HG03039 (cell line): ENCODE data around the gene SLC9B1.
"Not testable (repeated sequence)": the region's sequence is repeated elsewhere in the genome, so short reads cannot be mapped to it uniquely, and the experiment has no call there.

Experiments
- ATAC-seq: cut with Tn5 transposase; IDR thresholded peaks from one replicate; pipeline ENCODE4 v1.9.1; 2021; ENCODE audit warnings: mild to moderate bottlenecking, moderate library complexity; ENCODE audit not compliant: unreplicated experiment

The SLC9B1 gene

DNA sequence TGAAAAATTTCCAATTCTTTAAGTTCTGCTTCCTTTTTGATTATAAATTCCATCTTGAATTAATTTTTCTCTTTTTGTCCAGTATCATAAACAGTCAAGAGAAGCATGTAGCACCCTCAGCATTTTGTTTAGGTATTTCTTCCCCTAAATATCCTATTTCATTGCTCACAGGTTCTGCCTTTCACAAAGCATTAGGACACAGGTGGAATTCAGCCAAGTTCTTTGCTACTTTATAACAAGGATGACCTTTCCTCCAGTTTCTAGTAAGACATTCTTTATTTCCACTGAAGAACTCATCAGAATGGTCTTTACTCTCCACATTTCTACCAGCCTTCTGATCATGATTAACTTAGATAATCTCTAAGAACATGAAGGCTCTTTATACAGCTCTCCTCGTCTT, 7.4 kb downstream of the SLC9B1 start:
- ATAC-seq, result no peak

DNA sequence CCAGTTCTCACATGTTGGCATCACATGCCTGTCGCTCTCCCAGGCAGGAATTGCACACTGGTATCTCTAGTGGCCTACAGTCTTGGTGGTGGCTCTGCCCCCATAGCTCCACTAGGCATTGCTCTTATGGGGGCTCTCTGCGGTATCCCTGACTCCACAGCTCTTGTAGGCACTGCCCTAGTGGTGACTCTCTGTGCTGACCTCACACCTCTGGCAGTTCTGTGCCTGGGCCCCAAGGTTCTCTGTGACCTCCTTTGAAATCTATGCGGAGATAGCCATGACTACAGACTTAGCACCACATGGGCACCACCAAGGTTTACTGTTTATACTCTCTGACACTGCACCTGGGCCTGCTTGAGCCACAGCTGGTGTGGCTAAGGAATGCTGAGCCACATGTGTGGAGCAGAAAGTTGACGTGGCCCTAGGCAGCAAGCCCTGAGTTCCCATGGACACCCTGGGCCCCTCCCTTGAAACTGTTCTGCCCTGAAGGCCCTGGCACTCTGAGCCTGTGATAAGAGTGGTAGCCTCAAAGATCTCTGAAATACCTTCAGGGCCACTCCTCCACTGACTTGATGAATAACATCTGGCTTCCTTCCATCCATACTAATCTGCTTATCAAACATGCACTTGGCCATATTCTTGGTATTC, 8.0 kb downstream of the SLC9B1 start:
- no peak for ATAC-seq

GRCh38 chr4:103010804-103011203, 8.7 kb downstream of the SLC9B1 start:
- no peak for ATAC-seq

DNA sequence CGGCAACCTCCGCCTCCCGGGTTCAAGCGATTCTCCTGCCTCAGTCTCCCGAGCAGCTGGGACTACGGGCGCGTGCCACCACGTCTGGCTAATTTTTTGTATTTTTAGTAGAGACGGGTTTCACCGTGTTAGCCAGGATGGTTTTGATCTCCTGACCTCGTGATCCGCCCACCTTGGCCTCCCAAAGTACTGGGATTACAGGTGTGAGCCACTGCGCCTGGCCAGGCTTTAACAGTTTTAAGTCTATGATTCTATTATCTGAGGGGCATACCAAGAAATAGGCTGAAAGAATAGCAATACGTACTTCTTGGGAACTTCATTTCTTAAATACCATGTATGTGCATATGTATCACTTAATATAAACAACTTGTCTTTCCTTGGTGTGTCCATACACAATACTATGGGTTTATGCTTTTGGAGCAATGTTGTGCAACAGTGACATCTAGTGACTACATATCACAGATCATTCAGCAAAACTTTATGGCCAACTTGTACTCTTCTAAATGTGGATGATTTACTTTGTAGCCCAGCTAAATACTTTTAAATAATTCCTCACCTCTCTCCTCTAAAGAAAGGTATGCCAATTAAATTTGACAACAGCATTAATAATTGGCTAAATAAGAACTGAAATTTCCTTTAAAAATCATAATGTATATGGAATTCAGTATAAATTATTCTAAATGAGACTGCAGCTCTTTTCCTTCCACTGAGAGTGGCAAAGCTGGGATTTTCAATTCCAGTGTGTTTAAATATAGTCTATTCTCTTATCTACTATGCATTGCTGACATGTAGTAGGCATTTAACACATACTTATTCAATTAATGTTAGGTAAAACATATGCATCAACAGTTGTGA, 10.4 kb downstream of the SLC9B1 start:
- ATAC-seq, result peak; percentile 81

GRCh38 chr4:103002551-103002950, 17.0 kb downstream of the SLC9B1 start:
- no peak for ATAC-seq

- ATAC-seq, result no peak
Measured at GRCh38 chr4:102994803-102995202, 24.7 kb downstream of the SLC9B1 start.

DNA sequence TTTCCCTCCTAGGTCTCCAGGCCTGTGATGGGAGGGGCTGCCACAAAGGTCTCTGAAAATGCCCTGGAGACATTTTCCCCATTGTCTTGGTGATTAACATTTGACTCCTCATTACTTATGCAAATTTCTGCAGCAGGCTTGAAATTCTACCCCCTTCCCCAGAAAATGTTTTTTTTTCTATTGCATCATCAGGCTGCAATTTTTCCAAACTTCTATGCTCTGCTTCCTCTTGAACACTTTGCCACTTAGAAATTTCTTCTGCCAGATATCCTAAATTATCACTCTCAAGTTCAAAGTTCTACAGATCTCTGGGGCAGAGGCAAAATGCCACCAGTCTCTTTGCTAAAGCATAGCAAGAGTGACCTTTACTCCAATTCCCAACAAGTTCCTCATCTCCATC, 25.5 kb downstream of the SLC9B1 start:
- ATAC-seq, result not testable (repeated sequence)

DNA sequence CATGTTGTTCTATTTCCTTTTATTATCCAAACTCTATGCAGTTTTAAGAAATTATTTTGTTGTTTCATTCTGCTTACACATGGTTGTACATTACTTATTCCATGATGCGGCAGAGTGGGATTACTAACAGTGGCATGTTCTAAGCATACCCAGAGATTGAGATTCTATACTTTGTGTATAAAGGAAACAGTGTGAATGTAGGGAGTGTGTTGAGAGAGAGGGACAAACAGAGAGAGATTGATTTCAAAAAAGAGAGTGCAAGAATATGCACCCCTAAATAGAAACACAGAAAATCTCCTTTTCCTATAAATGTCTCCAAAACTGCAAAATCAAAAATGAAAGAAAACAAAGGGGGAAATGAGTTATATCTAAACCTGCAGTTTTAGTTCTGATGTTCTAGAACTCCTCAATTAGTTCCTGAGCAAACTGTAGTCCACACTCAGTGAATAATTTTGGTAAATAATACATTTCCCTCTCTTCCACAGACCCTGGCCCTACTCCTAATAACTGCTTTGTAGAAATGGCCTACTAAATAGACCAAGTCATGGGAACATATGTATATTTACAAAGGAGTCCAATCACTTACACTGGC, 31.0 kb downstream of the SLC9B1 start:
- ATAC-seq, result no peak

GRCh38 chr4:102981005-102981404, 38.5 kb downstream of the SLC9B1 start:
- no peak for ATAC-seq

- not testable (repeated sequence) for ATAC-seq
Measured at GRCh38 chr4:102961813-102962212, 57.7 kb downstream of the SLC9B1 start.

DNA sequence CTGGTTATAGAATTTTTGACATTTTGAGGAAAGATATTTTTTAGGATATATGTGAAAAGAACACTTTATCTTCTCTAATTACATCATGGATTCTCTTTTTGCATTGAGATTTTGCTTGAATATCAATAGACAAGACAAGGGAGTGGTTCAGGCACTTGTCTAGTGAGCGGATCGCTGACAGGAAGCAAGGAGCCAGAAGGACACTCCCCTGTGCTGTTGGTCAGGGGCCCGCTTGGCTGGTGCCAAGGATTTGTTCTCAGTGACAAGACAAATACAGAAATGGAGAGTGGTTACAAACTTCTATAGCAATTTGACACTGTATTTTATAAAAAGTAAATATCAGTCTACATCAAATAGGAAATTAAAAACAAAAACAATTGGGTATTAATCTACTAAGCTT, 60.0 kb downstream of the SLC9B1 start:
- no peak for ATAC-seq

- ATAC-seq, result no peak
Measured at GRCh38 chr4:102945066-102945465, 74.4 kb downstream of the SLC9B1 start.

DNA sequence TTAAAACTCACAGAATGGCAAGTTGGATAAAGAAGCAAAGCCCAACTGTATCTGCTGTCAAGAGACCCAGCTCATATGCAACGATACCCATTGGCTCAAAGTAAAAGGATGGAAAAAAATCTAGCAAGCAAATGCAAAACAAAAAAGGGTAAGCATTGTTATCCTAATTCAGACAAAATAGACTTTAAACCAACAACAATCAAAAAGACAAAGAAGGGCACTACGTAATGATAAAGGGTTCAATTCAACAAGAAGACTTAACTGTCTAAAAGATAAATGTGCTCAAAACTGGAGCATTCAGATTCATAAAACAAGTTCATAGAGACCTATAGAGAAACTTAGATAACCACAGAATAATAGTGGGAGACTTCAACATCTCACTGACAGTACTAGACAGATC, 81.4 kb downstream of the SLC9B1 start:
- not testable (repeated sequence) for ATAC-seq

DNA sequence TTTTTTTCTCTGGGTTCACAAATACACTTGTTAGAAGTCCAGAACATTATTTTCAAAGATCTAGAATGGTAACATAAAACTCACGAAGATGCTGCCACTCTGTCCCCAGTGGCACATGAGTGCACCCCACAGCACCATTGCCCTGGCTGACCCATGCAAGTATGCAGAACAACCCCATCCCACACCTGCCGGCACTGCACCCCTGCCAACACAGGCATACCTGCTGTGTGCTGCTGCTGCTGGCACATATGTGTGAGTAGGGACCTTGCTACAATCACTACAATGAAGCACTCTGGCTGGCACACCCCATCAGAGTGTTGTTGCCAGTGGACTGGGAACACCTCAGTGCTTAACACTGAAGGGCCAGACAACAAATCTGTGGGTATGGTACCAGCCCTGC, 83.8 kb downstream of the SLC9B1 start:
- no peak for ATAC-seq

DNA sequence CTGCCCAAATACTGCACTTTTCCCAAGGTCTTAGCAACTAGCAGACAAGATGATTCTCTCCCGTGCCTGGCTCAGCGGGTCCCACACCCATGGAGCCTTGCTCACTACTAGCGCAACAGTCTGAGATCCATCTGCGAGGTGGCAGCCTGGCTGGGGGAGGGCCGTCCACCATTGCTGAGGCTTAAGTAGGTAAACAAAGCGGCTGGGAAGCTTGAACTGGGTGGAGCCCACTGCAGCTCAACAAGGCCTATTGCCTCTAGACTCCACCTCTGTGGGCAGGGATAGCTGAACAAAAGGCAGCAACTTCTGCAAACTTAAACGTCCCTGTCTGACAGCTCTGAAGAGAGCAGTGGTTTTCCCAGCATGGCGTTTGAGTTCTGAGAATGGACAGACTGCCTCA, 99.8 kb downstream of the SLC9B1 start:
- not testable (repeated sequence) for ATAC-seq

- no peak for ATAC-seq
Measured at GRCh38 chr4:102918859-102919258, 100.6 kb downstream of the SLC9B1 start.

- no peak for ATAC-seq
Measured at GRCh38 chr4:102901804-102902203, 117.7 kb downstream of the SLC9B1 start.

DNA sequence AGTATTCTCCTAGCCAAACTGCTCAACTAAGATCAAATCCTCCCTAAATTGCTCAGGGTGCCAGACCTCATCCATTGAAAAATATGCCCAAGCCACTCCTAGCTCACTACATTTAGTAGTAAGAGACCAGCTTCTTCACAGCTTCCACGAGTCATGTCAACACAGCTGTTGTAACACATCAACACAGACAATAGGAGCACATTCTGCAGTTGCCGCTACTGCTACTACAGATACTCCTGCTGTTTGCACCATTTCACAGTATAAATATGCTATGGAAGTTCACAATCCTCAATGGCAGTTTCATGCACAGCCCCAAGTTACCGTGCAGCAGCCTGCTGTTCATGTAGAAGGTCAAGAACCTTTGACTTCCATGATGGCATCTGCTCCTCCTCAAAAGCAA, 121.9 kb downstream of the SLC9B1 start:
- ATAC-seq, result not testable (repeated sequence)

DNA sequence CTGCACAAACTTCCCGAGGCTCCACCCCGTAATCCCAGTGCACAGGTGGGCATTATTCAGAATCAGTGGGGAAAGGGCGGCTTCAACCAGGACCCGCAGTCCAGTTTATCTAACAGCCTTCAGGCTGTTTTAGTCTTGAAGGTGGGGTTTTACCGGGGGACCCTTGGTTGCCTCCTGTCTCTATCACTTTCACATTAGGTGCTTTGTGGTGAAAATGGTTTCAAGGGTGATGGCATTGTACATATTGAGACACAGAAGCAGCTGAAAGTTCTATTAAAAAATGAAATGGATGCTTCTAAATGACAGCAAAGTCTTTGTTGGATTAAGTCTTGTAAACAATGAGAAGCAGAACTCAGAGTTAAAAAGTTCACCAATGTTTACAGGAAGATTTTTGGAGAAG, 123.0 kb downstream of the SLC9B1 start:
- not testable (repeated sequence) for ATAC-seq

DNA sequence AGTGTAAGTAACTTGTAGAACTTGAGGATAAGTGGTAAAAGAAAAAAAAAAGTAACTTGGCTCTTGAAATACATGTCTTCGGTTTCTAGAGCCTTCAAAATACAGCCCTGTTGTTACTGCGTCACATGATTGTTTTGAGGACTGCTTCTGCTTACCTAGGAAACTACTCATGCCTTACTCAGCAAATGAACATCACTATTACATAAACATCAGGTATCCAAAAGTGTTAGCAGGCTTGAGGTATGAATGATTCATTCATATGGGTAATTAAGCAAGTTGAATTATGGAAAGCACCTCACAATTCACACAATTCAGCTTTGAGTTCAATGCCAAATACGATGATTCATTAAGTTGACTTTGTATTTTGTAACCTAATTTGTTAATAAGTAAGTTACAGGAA, 129.6 kb downstream of the SLC9B1 start:
- not testable (repeated sequence) for ATAC-seq

GRCh38 chr4:102888570-102888969, 130.9 kb downstream of the SLC9B1 start:
- not testable (repeated sequence) for ATAC-seq

- no peak for ATAC-seq
Measured at GRCh38 chr4:102883278-102883677, 136.2 kb downstream of the SLC9B1 start.
